WTC11 (cell line): ENCODE results near the gene MCIDAS. TPM values are rescaled to one million over a fixed set of nuclear protein-coding genes. Genes with fewer than 3 reads are reported as not detected.

Experiments
- ATAC-seq: fragments of 200-7000 bp; cut with Tn5 transposase; 2 replicates; pipeline ENCODE4 v1.10.0; 2021; ENCODE audit warnings: mild to moderate bottlenecking, moderate library complexity
- CTCF ChIA-PET: fragments of 300-600 bp; sonication (Branson Sonifier 250); formaldehyde crosslinking; loops from one replicate; lab custom pipeline; 2021; ENCODE audit warnings: antibody characterized with exemption; lab: Charles Lee
- POLR2A ChIA-PET: fragments of 350-600 bp; sonication (Branson Sonifier 250); formaldehyde crosslinking; loops from one replicate; lab custom pipeline; 2021; ENCODE audit warnings: antibody characterized with exemption; lab: Charles Lee
- DNase-seq: peaks from one replicate; pipeline ENCODE4 v3.0.0; 2021; ENCODE audit warnings: low spot score
- H3K27ac Mint-ChIP-seq: 2 replicates; pipeline ENCODE4 v1.8.0; 2021; ENCODE audit warnings: mixed read lengths
- H3K27me3 Mint-ChIP-seq: 2 replicates; pipeline ENCODE4 v1.8.0; 2021; ENCODE audit warnings: low read depth, mild to moderate bottlenecking, moderate library complexity, mixed read lengths
- H3K36me3 Mint-ChIP-seq: 2 replicates; pipeline ENCODE4 v1.8.0; 2021; ENCODE audit warnings: mixed read lengths
- H3K4me1 Mint-ChIP-seq: 2 replicates; pipeline ENCODE4 v1.8.0; 2022; ENCODE audit warnings: mixed read lengths
- H3K4me3 Mint-ChIP-seq: 2 replicates; pipeline ENCODE4 v1.8.0; 2021; ENCODE audit warnings: mild to moderate bottlenecking, moderate library complexity, mixed read lengths
- H3K9me3 Mint-ChIP-seq: 2 replicates; pipeline ENCODE4 v1.8.0; 2021; ENCODE audit warnings: mixed read lengths
- ATF1 ChIP-seq: sonication (generic); formaldehyde crosslinking; IDR thresholded peaks from 2 replicates; pipeline ENCODE4 v1.8.1; 2023; ENCODE audit warnings: mild to moderate bottlenecking, moderate library complexity, missing genetic modification reagents
- CREB1 ChIP-seq: sonication (generic); formaldehyde crosslinking; IDR thresholded peaks from 2 replicates; pipeline ENCODE4 v1.8.0; 2023; ENCODE audit warnings: mild to moderate bottlenecking, missing genetic modification reagents
- FOXP1 ChIP-seq: sonication (generic); formaldehyde crosslinking; IDR thresholded peaks from 2 replicates; pipeline ENCODE4 v1.8.0; 2022; ENCODE audit warnings: missing genetic modification reagents, mild to moderate bottlenecking, moderate library complexity, borderline replicate concordance
- GTF2I ChIP-seq: fragments of 250-450 bp; sonication (Bioruptor Pico); conservative IDR thresholded peaks from 2 replicates; pipeline ENCODE4 v1.4.0; 2021; ENCODE audit warnings: mild to moderate bottlenecking
- HMGA2 ChIP-seq: fragments of 250-450 bp; sonication (Bioruptor Pico); IDR thresholded peaks from 2 replicates; pipeline ENCODE4 v1.4.0; 2021; ENCODE audit warnings: mild to moderate bottlenecking, moderate library complexity
- IRF2 ChIP-seq: sonication (generic); formaldehyde crosslinking; IDR thresholded peaks from 2 replicates; pipeline ENCODE4 v1.8.0; 2022; ENCODE audit warnings: low read depth, missing genetic modification reagents, borderline replicate concordance
- NFATC4 ChIP-seq: fragments of 250-450 bp; sonication (Bioruptor Pico); IDR thresholded peaks from 2 replicates; pipeline ENCODE4 v1.9.0; 2021; ENCODE audit warnings: mild to moderate bottlenecking
- NFE2L1 ChIP-seq: sonication (generic); formaldehyde crosslinking; IDR thresholded peaks from 2 replicates; pipeline ENCODE4 v1.8.1; 2023; ENCODE audit warnings: missing genetic modification reagents
- NR3C1 ChIP-seq: sonication (generic); formaldehyde crosslinking; conservative IDR thresholded peaks from 2 replicates; pipeline ENCODE4 v1.8.1; 2023; ENCODE audit warnings: low read depth, mild to moderate bottlenecking, missing genetic modification reagents
- PRRX2 ChIP-seq: fragments of 250-450 bp; sonication (Bioruptor Pico); IDR thresholded peaks from 2 replicates; pipeline ENCODE4 v1.8.0; 2021; ENCODE audit warnings: mild to moderate bottlenecking
- TEAD4 ChIP-seq: sonication (generic); formaldehyde crosslinking; IDR thresholded peaks from 2 replicates; pipeline ENCODE4 v1.8.0; 2022; ENCODE audit warnings: mild to moderate bottlenecking, missing genetic modification reagents
- ZNF317 ChIP-seq: sonication (generic); formaldehyde crosslinking; IDR thresholded peaks from 2 replicates; pipeline ENCODE4 v1.8.1; 2023; ENCODE audit warnings: low read depth, mild to moderate bottlenecking, moderate library complexity, missing genetic modification reagents, borderline replicate concordance
- total RNA-seq: library from RNA; stranded (reverse); gene quantifications from 3 replicates; pipeline ENCODE4 v1.2.3, GENCODE V29; 2021
- TF ChIP-seq, protein P1 (sequence below): fragments of 250-450 bp; sonication (Bioruptor Pico); IDR thresholded peaks from 2 replicates; pipeline ENCODE4 v1.9.0; 2021; ENCODE audit warnings: moderate library complexity, mild to moderate bottlenecking, inconsistent platforms, borderline replicate concordance
- TF ChIP-seq, protein P2 (sequence below): fragments of 250-450 bp; sonication (Bioruptor Pico); IDR thresholded peaks from 2 replicates; pipeline ENCODE4 v1.9.0; 2021; ENCODE audit warnings: mild to moderate bottlenecking
- TF ChIP-seq, protein P3 (sequence below): sonication (generic); formaldehyde crosslinking; IDR thresholded peaks from 2 replicates; pipeline ENCODE4 v1.8.1; 2023; ENCODE audit warnings: mild to moderate bottlenecking, moderate library complexity, missing genetic modification reagents
- TF ChIP-seq, protein P4 (sequence below): sonication (generic); formaldehyde crosslinking; IDR thresholded peaks from 2 replicates; pipeline ENCODE4 v1.8.1; 2023; ENCODE audit warnings: mild to moderate bottlenecking, missing genetic modification reagents, moderate library complexity
- TF ChIP-seq, protein P5 (sequence below): sonication (generic); formaldehyde crosslinking; IDR thresholded peaks from 2 replicates; pipeline ENCODE4 v1.8.1; 2023; ENCODE audit warnings: mild to moderate bottlenecking, missing genetic modification reagents, moderate library complexity
- TF ChIP-seq, protein P6 (sequence below): sonication (generic); formaldehyde crosslinking; IDR thresholded peaks from 2 replicates; pipeline ENCODE4 v1.8.0; 2022; ENCODE audit warnings: mild to moderate bottlenecking, missing genetic modification reagents
- TF ChIP-seq, protein P7 (sequence below): sonication (generic); formaldehyde crosslinking; conservative IDR thresholded peaks from 2 replicates; pipeline ENCODE4 v1.8.1; 2023; ENCODE audit warnings: mild to moderate bottlenecking, low read depth, missing genetic modification reagents, moderate library complexity

Gene MCIDAS
- total RNA-seq, 1 experiment from 2014 or later, result 0.20 TPM

DNA sequence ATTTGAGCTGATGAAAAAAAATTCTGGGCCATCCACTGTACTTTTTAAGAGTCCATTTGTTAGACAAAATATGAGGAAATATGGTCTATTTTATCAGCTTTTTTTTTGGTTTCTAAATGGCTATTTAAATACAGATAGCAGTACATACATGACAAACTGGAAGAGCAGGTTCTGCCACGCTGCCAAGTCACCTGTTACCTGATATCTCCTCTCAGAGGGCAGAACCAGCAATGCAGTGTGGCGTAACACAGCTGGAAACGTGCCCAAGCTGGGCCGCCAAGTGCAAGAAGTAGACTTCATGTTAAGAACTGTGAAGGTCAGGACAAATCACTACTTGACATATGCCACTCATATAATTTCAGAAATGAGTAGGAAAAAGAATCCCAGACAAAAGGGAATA lies 8.1 kb downstream of the MCIDAS start:
- peak; percentile 42 for DNase-seq
- Mint-ChIP-seq H3K4me3 (peak overlapping the region; percentile 11; the same call in 1 of the 2 replicates), H3K9me3 (no peaks in the 10 kb centered on the region), H3K4me1 (peaks cover 51% of the 10 kb centered on the region), H3K27ac (no peak overlapping the region), H3K36me3 (no peaks in the 10 kb centered on the region), H3K27me3 (peaks cover 62% of the 10 kb centered on the region)
- ChIA-PET CTCF (interaction anchor here (0.9 to 1.9 kb wide), 5 partner anchors 14 to 59 kb away, joined by 4 to 7 read pairs (median 4); partner anchors contain the start of genes CCNO and GPX8), POLR2A (interaction anchor here (0.6 kb wide), 2 partner anchors 14 to 16 kb away, joined by 3 to 4 read pairs; no protein-coding TSS in a partner anchor)
- ATAC-seq, result no peak
- TF ChIP-seq HMGA2 (CRISPR knock-in tag) (no peak), TEAD4 (CRISPR knock-in tag) (no peak), CREB1 (no peak), GTF2I (CRISPR knock-in tag) (no peak), NR3C1 (CRISPR knock-in tag) (no peak), ZNF317 (no peak), PRRX2 (CRISPR knock-in tag) (no peak), ATF1 (CRISPR knock-in tag) (no peak), NFATC4 (no peak), IRF2 (CRISPR knock-in tag) (no peak)
- TF ChIP-seq, protein P1, sequence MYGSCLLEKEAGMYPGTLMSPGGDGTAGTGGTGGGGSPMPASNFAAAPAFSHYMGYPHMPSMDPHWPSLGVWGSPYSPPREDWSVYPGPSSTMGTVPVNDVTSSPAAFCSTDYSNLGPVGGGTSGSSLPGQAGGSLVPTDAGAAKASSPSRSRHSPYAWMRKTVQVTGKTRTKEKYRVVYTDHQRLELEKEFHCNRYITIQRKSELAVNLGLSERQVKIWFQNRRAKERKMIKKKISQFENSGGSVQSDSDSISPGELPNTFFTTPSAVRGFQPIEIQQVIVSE (CRISPR knock-in tag), result no peak
- TF ChIP-seq, protein P2, sequence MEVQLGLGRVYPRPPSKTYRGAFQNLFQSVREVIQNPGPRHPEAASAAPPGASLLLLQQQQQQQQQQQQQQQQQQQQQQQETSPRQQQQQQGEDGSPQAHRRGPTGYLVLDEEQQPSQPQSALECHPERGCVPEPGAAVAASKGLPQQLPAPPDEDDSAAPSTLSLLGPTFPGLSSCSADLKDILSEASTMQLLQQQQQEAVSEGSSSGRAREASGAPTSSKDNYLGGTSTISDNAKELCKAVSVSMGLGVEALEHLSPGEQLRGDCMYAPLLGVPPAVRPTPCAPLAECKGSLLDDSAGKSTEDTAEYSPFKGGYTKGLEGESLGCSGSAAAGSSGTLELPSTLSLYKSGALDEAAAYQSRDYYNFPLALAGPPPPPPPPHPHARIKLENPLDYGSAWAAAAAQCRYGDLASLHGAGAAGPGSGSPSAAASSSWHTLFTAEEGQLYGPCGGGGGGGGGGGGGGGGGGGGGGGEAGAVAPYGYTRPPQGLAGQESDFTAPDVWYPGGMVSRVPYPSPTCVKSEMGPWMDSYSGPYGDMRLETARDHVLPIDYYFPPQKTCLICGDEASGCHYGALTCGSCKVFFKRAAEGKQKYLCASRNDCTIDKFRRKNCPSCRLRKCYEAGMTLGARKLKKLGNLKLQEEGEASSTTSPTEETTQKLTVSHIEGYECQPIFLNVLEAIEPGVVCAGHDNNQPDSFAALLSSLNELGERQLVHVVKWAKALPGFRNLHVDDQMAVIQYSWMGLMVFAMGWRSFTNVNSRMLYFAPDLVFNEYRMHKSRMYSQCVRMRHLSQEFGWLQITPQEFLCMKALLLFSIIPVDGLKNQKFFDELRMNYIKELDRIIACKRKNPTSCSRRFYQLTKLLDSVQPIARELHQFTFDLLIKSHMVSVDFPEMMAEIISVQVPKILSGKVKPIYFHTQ, result no peak
- TF ChIP-seq, protein P3, sequence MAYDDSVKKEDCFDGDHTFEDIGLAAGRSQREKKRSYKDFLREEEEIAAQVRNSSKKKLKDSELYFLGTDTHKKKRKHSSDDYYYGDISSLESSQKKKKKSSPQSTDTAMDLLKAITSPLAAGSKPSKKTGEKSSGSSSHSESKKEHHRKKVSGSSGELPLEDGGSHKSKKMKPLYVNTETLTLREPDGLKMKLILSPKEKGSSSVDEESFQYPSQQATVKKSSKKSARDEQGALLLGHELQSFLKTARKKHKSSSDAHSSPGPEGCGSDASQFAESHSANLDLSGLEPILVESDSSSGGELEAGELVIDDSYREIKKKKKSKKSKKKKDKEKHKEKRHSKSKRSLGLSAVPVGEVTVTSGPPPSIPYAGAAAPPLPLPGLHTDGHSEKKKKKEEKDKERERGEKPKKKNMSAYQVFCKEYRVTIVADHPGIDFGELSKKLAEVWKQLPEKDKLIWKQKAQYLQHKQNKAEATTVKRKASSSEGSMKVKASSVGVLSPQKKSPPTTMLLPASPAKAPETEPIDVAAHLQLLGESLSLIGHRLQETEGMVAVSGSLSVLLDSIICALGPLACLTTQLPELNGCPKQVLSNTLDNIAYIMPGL, result no peak
- TF ChIP-seq, protein P4, sequence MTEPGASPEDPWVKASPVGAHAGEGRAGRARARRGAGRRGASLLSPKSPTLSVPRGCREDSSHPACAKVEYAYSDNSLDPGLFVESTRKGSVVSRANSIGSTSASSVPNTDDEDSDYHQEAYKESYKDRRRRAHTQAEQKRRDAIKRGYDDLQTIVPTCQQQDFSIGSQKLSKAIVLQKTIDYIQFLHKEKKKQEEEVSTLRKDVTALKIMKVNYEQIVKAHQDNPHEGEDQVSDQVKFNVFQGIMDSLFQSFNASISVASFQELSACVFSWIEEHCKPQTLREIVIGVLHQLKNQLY (CRISPR knock-in tag), result no peak
- TF ChIP-seq, protein P5, sequence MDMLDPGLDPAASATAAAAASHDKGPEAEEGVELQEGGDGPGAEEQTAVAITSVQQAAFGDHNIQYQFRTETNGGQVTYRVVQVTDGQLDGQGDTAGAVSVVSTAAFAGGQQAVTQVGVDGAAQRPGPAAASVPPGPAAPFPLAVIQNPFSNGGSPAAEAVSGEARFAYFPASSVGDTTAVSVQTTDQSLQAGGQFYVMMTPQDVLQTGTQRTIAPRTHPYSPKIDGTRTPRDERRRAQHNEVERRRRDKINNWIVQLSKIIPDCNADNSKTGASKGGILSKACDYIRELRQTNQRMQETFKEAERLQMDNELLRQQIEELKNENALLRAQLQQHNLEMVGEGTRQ (CRISPR knock-in tag), result no peak

DNA sequence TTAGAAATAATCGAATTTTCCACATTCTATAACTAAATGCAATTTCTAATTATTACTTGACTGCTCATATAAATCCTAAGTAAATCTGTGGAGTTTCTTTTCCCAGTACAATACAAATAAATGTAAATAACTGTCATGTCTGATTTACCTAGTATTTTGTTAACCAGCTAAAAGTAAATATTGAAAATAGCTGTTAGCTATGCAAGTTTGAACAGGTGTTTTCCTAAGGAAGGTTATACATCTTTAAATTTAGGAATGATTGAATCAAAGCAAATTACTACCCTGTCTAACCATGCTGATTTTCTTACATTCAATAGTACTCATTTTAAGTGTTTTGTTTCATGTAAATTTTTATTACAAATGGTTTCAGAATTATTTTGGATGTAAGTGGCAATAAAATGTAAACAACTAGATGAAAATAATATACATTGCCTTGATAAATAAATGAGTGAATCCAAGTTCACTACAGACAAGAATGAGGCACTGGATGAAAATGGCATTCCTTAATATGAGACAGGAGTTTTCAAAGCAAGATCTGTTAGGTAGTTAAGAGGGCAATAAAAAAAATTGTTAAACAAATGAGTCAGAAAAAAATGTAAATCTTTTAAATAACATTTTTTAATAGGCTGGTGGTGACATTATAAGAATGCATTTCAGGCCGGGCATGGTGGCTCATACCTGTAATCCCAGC lies 15.8 kb downstream of the MCIDAS start:
- H3K4me1 Mint-ChIP-seq, result 0 out of 2 replicates have a peak, but pooled peaks cover 4% of the 10 kb centered on the region
- H3K9me3 Mint-ChIP-seq, result no peaks in the 10 kb centered on the region
- H3K36me3 Mint-ChIP-seq, result no peaks in the 10 kb centered on the region
- no peak for DNase-seq
- ChIA-PET POLR2A (no interaction called here), CTCF (no interaction called here)
- no peak overlapping the region for H3K27ac Mint-ChIP-seq
- ATAC-seq, result no peak
- no peak overlapping the region for H3K4me3 Mint-ChIP-seq
- H3K27me3 Mint-ChIP-seq, result peaks cover 15% of the 10 kb centered on the region
- no peak for TF ChIP-seq NFATC4
- TF ChIP-seq, protein P3, result no peak
- TF ChIP-seq, protein P6, sequence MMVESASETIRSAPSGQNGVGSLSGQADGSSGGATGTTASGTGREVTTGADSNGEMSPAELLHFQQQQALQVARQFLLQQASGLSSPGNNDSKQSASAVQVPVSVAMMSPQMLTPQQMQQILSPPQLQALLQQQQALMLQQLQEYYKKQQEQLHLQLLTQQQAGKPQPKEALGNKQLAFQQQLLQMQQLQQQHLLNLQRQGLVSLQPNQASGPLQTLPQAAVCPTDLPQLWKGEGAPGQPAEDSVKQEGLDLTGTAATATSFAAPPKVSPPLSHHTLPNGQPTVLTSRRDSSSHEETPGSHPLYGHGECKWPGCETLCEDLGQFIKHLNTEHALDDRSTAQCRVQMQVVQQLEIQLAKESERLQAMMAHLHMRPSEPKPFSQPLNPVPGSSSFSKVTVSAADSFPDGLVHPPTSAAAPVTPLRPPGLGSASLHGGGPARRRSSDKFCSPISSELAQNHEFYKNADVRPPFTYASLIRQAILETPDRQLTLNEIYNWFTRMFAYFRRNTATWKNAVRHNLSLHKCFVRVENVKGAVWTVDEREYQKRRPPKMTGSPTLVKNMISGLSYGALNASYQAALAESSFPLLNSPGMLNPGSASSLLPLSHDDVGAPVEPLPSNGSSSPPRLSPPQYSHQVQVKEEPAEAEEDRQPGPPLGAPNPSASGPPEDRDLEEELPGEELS, result no peak
- TF ChIP-seq, protein P7, sequence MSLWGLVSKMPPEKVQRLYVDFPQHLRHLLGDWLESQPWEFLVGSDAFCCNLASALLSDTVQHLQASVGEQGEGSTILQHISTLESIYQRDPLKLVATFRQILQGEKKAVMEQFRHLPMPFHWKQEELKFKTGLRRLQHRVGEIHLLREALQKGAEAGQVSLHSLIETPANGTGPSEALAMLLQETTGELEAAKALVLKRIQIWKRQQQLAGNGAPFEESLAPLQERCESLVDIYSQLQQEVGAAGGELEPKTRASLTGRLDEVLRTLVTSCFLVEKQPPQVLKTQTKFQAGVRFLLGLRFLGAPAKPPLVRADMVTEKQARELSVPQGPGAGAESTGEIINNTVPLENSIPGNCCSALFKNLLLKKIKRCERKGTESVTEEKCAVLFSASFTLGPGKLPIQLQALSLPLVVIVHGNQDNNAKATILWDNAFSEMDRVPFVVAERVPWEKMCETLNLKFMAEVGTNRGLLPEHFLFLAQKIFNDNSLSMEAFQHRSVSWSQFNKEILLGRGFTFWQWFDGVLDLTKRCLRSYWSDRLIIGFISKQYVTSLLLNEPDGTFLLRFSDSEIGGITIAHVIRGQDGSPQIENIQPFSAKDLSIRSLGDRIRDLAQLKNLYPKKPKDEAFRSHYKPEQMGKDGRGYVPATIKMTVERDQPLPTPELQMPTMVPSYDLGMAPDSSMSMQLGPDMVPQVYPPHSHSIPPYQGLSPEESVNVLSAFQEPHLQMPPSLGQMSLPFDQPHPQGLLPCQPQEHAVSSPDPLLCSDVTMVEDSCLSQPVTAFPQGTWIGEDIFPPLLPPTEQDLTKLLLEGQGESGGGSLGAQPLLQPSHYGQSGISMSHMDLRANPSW (CRISPR knock-in tag), result no peak
- TF ChIP-seq FOXP1, result no peak
- no peak for TF ChIP-seq NFE2L1 (CRISPR knock-in tag)
